ENCODE results near the gene SLC13A4.
"Not testable (repeated sequence)": the region's sequence is repeated elsewhere in the genome, so short reads cannot be mapped to it uniquely, and the experiment has no call there.

The SLC13A4 gene

GRCh38 chr7:135728136-135728669 is at the start of gene SLC13A4:
Gene SLC13A4, minus strand, starts transcription at chr7:135728186. Its CDS starts 690 bp downstream, at chr7:135727496.
- DNase-seq: no peak

DNA sequence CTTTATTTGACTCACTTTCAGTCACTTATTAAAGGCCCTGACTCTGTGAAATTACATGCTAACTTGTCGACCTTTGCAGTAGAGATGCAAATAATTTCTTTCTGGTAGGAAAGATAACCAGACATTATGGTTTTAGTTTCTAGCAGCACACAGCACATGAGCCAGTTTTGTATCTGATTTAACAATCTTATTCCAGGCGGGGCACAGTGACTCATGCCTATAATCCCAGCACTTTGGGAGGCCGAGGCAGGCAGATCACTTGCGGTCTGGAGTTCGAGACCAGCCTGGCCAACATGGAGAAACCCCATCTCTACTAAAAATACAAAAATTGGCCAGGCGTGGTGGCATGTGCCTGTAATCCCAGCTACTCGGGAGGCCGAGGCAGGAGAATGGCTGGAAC is 47.9 kb upstream of the SLC13A4 start:
- DNase-seq: not testable (repeated sequence)

DNA sequence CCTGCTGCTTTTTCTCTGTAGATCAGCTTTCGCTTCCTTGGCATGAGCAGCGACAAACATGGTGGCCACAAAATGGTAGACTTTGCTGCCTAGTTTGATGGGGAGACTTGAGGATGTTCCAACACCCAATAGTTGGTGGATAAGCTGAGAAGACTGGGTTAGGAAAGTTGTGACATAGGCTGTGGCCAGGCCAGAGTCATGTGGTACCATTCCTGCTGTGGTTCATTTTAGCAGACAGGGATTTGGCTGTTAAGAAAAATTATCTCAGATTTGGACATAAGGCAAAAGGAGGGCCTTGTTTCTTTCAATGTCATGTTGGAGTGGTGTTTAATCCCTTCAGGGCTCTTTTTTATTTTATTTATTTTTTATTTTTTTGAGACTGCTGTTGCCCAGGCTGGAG is 47.2 kb upstream of the SLC13A4 start:
- no peak for DNase-seq

GRCh38 chr7:135774284-135774683 is 46.3 kb upstream of the SLC13A4 start:
- DNase-seq: no peak

DNA sequence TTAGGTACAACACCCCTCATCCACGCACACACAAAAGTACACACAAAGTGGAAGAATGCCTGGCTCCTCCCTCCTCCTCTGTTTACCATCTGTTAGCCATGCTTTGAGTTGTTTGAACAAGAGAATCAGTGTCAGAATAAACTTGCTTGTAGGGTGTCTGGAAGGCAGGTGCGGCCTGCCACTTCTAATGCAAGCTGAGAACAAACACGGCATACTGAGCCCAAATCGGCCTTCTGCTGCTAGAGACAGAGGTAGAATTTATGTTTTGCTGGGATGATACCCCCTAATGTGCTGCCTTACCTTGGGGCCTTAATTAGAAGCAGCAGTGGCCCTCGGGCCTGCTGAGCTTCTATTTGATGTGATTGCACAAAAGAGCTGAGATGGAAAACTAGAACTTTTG is 45.5 kb upstream of the SLC13A4 start:
- no peak for DNase-seq

- DNase-seq: no peak
Measured at GRCh38 chr7:135772639-135773222, 44.7 kb upstream of the SLC13A4 start.

- DNase-seq: no peak
Measured at GRCh38 chr7:135771961-135772638, 44.1 kb upstream of the SLC13A4 start.

DNA sequence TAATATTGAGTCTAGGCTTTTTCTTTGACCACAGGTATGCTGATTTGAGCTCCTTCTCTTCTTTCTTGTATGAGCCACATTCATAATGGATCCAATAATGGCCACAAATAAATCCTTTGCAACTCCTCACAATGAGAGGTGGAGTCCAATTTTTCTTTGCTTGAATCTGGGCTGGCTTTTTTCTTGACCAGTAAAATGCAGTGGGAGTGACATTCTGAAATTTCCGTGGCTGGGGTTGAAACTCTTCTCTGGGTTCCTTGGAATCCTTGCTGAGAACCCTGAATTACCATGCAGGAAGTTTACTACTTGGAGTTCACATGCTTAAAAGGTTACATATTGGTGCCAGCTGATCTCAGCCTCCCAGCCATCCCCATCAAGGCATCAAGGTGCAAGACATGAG is 43.1 kb upstream of the SLC13A4 start:
- DNase-seq: no peak

GRCh38 chr7:135770139-135770710 is 42.2 kb upstream of the SLC13A4 start:
- DNase-seq: no peak

DNA sequence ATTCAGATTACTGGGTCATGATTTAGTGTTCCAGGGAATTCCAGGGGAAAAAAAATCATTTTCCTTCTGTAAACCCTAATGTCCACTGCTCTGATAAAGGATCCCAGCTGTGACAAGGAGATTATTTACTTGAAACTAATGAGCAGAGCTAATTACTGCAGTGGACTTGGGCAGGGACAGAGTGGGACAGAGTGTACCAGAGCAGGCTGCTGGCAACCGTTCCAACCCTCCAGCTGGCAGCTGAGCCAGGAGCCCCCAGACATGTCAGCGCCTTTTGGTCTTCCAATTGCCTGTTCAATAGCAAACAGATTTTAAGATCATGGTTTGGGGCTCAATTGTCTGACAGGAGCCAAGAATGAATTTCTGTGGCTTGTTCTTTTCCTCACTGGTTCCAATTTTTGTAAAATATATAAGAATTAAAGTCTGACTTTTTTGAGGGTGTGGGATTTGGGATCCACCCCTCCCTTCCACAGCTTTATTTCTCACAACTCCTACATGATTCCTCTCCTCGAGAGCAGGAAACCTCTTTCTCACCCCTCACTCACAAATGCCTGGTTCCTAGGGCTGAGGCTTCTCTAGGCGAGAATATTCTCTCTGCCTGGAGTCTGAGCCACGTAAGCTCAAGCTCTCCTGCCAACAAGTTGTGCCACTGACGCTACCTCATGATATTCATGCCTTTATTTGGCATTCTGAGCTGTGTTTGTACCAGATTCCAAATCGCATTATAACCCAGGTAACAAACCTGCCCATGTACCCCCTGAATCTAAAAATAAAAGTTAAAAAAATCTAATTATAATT is 41.2 kb upstream of the SLC13A4 start:
- DNase-seq: no peak

GRCh38 chr7:135768467-135768866 is 40.5 kb upstream of the SLC13A4 start:
- no peak for DNase-seq

DNA sequence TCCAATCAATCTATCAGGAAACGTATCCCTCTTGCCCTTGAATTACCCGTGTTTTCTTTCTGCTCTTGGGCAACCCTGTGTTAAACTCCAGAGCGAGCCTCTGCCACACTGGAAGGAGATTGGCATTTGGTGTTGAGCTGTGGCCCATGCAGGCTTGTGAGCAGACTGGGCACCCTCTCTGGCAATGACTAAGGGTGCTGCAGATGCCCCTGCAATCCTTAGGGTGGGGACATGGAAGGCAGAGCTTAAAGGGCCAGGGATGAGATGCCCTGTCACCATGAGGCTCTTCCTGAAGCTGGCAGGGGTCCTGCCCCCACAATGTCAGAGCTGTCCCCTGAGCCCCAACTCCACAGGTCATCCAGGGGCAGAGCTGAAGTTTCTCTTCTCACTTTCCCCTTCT is 40.1 kb upstream of the SLC13A4 start:
- DNase-seq: no peak

DNA sequence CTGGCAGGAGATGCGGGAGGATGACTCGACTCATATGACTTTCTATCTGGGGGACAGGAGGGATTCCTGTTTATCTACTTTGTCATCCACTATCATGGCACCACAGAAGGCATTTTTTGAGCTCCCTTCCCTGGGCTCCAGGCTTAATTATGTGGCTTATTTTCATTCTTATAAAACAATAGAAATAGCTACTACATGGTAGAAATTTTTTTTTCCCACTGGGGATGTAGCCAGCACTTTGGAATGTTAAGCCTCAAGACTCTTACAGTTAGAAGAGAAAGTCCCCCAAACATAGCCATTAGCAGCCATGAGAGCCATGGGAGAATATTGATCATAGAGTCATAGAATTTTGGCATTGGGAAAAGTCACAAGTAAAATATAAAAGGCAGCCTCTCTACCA is 35.3 kb upstream of the SLC13A4 start:
- DNase-seq: no peak

DNA sequence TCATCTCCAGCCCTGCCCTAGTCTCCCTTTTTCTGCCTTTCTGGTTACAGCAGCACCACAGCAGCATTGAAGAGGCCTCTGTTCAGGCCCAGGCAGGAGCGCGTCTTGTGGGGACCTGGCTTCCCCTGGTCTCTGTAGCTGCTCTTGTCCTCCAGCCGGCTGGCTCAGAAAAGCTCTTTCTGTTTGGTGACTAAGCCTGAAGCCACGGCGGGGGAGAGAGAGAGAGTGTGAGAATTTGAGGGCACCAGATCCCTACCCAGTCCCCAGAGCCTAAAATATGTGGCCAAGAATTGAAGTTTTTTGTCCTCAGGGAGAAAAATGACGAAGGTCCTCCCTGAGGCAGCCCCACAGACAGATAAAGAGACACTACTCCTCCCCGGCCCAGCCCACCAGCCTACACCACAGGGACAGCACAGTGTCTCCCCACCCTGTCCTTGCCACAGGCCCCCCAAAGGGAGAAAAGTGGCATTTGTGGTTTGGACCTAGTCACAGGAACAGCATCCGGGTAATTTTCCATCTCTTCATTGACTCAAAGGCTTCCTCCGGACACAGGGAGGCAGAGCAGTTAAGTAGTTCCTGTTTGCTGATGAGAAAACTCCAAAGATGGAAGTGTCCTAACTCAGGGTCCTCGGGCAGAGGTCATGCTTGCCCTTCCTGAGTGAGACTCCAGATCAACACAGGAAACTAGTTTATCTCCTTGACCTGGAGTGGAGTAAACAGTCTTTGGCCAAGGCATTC is 33.9 kb upstream of the SLC13A4 start:
- DNase-seq: no peak

GRCh38 chr7:135759532-135759931 is 31.5 kb upstream of the SLC13A4 start:
- no peak for DNase-seq

DNA sequence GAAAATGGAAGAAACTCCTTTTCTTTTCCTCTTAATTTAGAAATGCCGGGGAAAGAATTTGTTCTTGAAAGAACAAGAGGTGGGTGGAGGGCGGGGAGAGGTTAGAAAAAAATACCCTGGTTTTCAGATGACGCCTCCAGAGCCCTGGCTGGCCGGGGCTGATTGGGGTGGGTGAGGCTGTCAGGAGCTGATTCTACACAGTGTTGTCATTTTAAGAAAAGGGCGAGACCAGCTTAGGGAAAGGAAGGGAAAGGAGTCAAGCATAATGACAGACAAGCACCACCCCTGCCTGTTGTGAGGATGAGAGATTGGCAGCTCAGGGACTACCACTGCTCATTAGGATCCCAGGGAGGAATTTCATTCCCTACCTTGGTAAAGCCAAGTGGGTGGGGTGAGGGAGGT is 30.5 kb upstream of the SLC13A4 start:
- DNase-seq: no peak

DNA sequence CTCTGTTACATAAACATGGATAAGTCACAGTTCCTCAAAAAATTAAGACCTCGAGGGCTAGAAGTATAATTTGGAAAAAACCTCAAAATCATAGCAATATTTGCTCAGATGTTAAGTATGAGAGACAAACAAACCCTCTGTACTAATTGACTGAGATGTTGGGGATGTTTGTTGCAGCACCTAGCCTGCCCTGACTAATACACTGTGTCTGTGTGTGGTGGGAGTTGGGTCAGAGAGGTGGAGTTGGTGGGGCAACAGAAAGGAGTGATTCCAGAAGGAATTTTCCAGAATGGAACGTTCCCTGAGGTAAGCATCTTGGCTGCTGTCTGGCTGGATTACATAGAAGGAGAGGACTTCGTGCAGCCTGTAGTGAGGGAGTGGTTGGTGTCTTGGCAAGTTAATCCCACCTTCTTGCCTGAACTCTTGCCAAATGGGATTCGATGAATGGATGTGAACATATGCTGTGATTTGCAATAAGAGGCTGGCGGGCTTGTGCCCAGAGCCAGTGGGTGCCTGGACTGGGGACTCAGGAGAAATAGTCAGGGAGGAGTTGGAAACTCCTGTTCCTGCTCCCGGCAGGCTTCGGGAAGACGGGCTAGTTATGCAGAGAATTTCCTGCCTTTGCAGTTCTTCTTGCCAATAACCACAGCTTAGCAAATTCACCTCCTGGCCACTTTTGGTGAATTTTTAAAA is 29.9 kb upstream of the SLC13A4 start:
- DNase-seq: no peak

DNA sequence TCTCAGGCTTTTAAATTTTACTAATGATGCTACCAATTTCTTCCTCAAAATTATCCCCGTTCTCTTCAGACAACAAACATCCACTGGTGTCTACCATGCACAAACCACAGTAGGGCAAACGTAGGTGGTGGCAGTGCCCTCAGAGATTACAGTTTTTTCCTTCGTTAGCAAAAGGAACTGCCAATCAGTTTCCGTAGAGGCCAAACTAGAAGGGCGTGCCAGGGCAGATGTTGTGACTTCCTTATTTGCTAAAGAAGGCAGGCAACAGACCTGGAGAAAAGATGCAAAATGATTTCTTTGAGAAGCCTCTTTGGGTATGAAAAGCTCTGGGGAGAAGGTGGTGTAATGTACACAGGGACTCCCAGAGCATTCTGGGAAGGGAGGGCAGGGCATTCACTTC is 28.2 kb upstream of the SLC13A4 start:
- DNase-seq: no peak

DNA sequence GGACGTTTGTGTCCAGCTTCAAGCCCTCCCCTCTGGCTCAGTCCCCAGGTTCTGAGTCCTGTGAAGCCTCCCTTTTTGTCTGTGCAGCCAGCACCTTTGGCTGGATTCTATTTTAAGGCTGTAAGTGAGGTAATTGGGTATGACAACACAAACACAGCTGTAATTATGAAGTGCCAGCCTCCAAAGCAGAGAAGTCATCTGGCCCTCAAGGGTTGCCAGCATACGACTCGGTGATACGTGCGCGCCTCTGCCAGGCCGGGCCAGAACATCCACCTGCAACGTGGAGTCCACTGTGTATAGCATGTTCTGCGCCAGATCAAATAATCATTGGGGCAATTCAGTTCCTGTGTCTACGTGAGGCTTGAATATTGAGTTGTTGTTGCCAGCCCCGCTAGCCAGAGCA is 27.4 kb upstream of the SLC13A4 start:
- DNase-seq: no peak

DNA sequence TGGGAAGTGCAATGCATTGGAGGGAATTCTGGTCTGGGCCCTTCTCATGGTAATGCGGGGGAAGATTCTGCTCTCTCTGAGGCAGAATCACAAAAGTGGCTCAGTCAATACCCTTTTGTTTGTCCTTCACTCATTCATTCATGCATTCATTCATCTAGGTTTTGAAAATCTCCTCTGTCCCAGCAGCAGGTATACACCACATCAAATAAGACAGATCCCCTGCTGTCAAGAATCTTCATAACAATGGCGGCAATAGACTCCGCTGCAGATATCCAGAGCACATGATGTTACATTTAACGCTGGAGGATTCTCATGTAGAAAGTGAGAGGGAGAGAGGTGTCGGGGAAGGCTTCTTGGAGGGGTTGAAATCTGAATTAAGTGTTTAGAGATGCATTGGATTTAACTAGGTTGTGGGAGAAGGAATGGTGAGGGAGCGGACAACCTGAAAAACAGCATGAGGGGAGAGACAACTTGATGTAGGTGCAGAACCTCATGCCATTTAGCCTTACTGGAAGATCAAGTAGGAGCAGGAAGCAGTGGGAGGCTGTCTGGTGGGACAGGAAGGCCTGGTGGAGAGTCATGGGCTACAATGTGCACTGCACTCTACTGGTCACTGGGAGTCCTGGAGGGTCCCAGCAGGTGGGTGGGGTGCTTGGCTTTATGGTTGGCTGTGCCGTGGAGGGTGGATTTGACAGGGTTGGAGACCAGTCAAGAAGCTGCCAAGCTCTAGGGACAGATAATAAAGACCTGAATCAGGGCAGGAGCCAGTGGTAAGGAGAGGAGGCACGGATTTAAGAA is 25.8 kb upstream of the SLC13A4 start:
- DNase-seq: no peak

GRCh38 chr7:135748770-135749169 is 20.8 kb upstream of the SLC13A4 start, which contains the start of gene FAM180A:
Gene FAM180A, minus strand, starts transcription at chr7:135748813. Its CDS starts 233 bp downstream, at chr7:135748580.
- no peak for DNase-seq

Measured in CD4-positive, alpha-beta T cell treated with Interleukin-4 for 1 hour (primary cell).